ENCODE measurements around the gene LCE1D. TPM values are rescaled to one million over a fixed set of nuclear protein-coding genes. Genes with fewer than 3 reads are reported as not detected.

Gene LCE1D
- polyA plus RNA-seq, 1 donor (not counting 4 experiments of a cell fraction or from before 2014, with no cell fraction given), result not detected

DNA sequence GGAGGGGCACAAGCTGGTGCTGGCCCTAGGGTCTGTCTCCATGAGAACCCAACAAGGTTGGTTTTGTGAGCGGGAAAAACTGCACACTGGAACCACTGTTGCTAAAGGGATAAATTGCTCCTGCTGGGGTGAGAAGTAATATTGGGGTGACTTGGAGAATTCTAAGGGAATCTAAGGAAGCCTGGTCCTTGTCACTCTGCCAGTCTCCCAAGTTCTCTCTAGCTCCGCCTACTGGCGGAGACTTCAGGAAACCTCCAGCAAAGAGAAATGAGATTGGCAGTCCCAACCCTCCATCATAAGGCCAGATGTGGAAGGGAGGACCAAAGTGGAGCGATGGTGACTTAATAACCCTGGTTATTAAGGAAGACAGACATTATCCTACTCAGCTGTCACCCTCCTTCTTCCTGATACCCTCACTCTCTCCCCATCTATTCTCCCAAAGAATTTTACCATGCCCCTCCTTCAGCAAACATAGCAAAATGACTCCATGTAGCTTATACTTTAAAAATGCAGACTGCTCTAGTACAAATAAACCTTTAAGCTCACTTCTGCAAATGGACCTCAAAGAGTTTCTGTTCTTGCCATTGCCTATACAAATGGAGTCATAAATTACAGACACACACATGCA, 18.9 kb upstream of the LCE1D start:
- dilution Hi-C loops (cut with MboI; ENCODE audit: extremely low pct_ligation_motif_present, low sequenced_read_pairs), result no loop called here
- Histone ChIP-seq H3K36me3 (ENCODE audit: control insufficient read depth in 2 of 2, extremely low read depth in 1 of 2, insufficient read depth in 2 of 2, low read length in 2 of 2) (no peaks in the 10 kb centered on the region), H3K27ac (ENCODE audit: control insufficient read depth, insufficient read depth, low read length) (no peak overlapping the region), H3K9me1 (ENCODE audit: control insufficient read depth, extremely low read depth, insufficient read depth, low read length) (no peaks in the 10 kb centered on the region), H3K9ac (ENCODE audit: control insufficient read depth, extremely low read depth, insufficient read depth, low read length) (no peak overlapping the region), H2AFZ (ENCODE audit: control insufficient read depth, low read length) (no peak overlapping the region), H3K79me2 (ENCODE audit: control insufficient read depth, insufficient read depth, low read length) (no peaks in the 10 kb centered on the region), H3K9me3 (ENCODE audit: control insufficient read depth, low read depth, low read length) (no peaks in the 10 kb centered on the region), H3K4me2 (ENCODE audit: control insufficient read depth, extremely low read depth, insufficient read depth, low read depth, low read length) (no peak overlapping the region), H3K4me3 (ENCODE audit: control insufficient read depth in 2 of 3, extremely low read depth in 1 of 3, insufficient read depth in 2 of 3, low read depth in 1 of 3, low read length in 3 of 3) (no peak overlapping the region), H3K27me3 (ENCODE audit: control insufficient read depth, extremely low read depth, insufficient read depth, low read length) (no peaks in the 10 kb centered on the region), H4K20me1 (ENCODE audit: control insufficient read depth, extremely low read depth, insufficient read depth, low read length) (no peaks in the 10 kb centered on the region), H3K4me1 (ENCODE audit: control insufficient read depth, extremely low read depth, insufficient read depth, low read length) (peaks cover 4% of the 10 kb centered on the region)
- TF ChIP-seq, protein P1, sequence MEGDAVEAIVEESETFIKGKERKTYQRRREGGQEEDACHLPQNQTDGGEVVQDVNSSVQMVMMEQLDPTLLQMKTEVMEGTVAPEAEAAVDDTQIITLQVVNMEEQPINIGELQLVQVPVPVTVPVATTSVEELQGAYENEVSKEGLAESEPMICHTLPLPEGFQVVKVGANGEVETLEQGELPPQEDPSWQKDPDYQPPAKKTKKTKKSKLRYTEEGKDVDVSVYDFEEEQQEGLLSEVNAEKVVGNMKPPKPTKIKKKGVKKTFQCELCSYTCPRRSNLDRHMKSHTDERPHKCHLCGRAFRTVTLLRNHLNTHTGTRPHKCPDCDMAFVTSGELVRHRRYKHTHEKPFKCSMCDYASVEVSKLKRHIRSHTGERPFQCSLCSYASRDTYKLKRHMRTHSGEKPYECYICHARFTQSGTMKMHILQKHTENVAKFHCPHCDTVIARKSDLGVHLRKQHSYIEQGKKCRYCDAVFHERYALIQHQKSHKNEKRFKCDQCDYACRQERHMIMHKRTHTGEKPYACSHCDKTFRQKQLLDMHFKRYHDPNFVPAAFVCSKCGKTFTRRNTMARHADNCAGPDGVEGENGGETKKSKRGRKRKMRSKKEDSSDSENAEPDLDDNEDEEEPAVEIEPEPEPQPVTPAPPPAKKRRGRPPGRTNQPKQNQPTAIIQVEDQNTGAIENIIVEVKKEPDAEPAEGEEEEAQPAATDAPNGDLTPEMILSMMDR (optimal IDR thresholded peaks at IDR 0.05 in 1 of 3, IDR thresholded peaks at IDR 0.05 in 1 of 3, conservative IDR thresholded peaks at IDR 0.05 in 1 of 3; ENCODE audit: extremely low read depth in 1 of 3, insufficient read depth in 2 of 3, low read length in 3 of 3), result peak; percentile 52 to 77 (median 52)
- TF ChIP-seq EZH2 (IDR thresholded peaks at IDR 0.05; ENCODE audit: low read length), result no peak
- DNase-seq (ENCODE audit: low read depth, low spot score) (no peak), FAIRE-seq (peak; percentile 57)

DNA sequence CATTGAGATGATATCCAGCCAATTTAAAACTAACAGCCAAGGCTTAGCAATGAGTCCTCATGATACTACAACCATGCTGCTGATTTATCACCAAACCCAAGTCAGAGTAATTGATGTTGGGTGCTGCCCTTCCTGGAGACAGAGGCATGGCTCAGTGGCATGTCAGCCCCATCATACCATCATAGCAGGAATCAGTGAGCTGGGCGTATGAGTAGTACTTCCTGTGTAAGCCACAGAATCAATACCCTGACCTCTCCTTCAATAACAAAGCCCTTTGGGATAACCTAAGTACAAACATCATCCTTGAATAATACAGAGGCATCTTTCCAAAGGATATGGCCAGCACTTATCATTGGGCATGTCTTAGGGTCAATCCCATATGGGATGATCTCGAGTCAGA, 13.4 kb upstream of the LCE1D start:
- H3K9me3 ChIP-seq (ENCODE audit: control insufficient read depth, low read depth, low read length), result no peaks in the 10 kb centered on the region
- no peak overlapping the region for H2AFZ ChIP-seq (ENCODE audit: control insufficient read depth, low read length)
- dilution Hi-C loops (cut with MboI; ENCODE audit: extremely low pct_ligation_motif_present, low sequenced_read_pairs), result no loop called here
- no peaks in the 10 kb centered on the region for H3K9me1 ChIP-seq (ENCODE audit: control insufficient read depth, extremely low read depth, insufficient read depth, low read length)
- H3K36me3 ChIP-seq (ENCODE audit: control insufficient read depth in 2 of 2, extremely low read depth in 1 of 2, insufficient read depth in 2 of 2, low read length in 2 of 2), result no peaks in the 10 kb centered on the region
- no peak overlapping the region for H3K9ac ChIP-seq (ENCODE audit: control insufficient read depth, extremely low read depth, insufficient read depth, low read length)
- H3K4me3 ChIP-seq (ENCODE audit: control insufficient read depth in 2 of 3, extremely low read depth in 1 of 3, insufficient read depth in 2 of 3, low read depth in 1 of 3, low read length in 3 of 3), result no peak overlapping the region
- no peak overlapping the region for H3K27ac ChIP-seq (ENCODE audit: control insufficient read depth, insufficient read depth, low read length)
- no peak for TF ChIP-seq EZH2 (IDR thresholded peaks at IDR 0.05; ENCODE audit: low read length)
- TF ChIP-seq, protein P1 (optimal IDR thresholded peaks at IDR 0.05 in 1 of 3, IDR thresholded peaks at IDR 0.05 in 1 of 3, conservative IDR thresholded peaks at IDR 0.05 in 1 of 3; ENCODE audit: extremely low read depth in 1 of 3, insufficient read depth in 2 of 3, low read length in 3 of 3), result no peak
- FAIRE-seq (peak; percentile 83), DNase-seq (ENCODE audit: low read depth, low spot score) (no peak)
- no peaks in the 10 kb centered on the region for H4K20me1 ChIP-seq (ENCODE audit: control insufficient read depth, extremely low read depth, insufficient read depth, low read length)
- H3K4me2 ChIP-seq (ENCODE audit: control insufficient read depth, extremely low read depth, insufficient read depth, low read depth, low read length), result no peak overlapping the region
- H3K27me3 ChIP-seq (ENCODE audit: control insufficient read depth, extremely low read depth, insufficient read depth, low read length), result no peaks in the 10 kb centered on the region
- H3K79me2 ChIP-seq (ENCODE audit: control insufficient read depth, insufficient read depth, low read length), result no peaks in the 10 kb centered on the region
- peaks cover 15% of the 10 kb centered on the region for H3K4me1 ChIP-seq (ENCODE audit: control insufficient read depth, extremely low read depth, insufficient read depth, low read length)

Measured in keratinocyte (primary cell).